NCI-H2171 (cell line): ENCODE data around the gene CELSR1.

Source experiments
- DNase-seq: peaks from one replicate; lab custom pipeline; 2025; lab: John Stamatoyannopoulos, UW

CELSR1 gene

GRCh38 chr22:46537225-46537945, at the start of gene CELSR1:
Gene CELSR1 (minus strand): TSS chr22:46537620. CDS start chr22:46537170, 450 bp downstream.
- DNase-seq = peak; percentile 36

GRCh38 chr22:46587061-46587460, 49.6 kb upstream of the CELSR1 start:
- DNase-seq = no peak

GRCh38 chr22:46586531-46587011, 49.2 kb upstream of the CELSR1 start:
- DNase-seq = no peak

- no peak for DNase-seq
These were observed 48.7 kb upstream of the CELSR1 start for GRCh38 chr22:46586123-46586519.

GRCh38 chr22:46585340-46586122, 48.1 kb upstream of the CELSR1 start:
- DNase-seq = no peak

GRCh38 chr22:46584081-46584921, 46.9 kb upstream of the CELSR1 start:
- DNase-seq = no peak

- no peak for DNase-seq
These were observed 46.2 kb upstream of the CELSR1 start for GRCh38 chr22:46583571-46583970.

GRCh38 chr22:46582281-46582933, 45.0 kb upstream of the CELSR1 start:
- DNase-seq = no peak

GRCh38 chr22:46581538-46582244, 44.3 kb upstream of the CELSR1 start:
- no peak for DNase-seq

- no peak for DNase-seq
These were observed 43.6 kb upstream of the CELSR1 start for GRCh38 chr22:46580940-46581537.

- DNase-seq = no peak
These were observed 42.5 kb upstream of the CELSR1 start for GRCh38 chr22:46579751-46580449.

- DNase-seq = no peak
These were observed 41.6 kb upstream of the CELSR1 start for GRCh38 chr22:46578824-46579561.

GRCh38 chr22:46578251-46578823, 40.9 kb upstream of the CELSR1 start:
- DNase-seq = no peak

- DNase-seq = no peak
These were observed 40.2 kb upstream of the CELSR1 start for GRCh38 chr22:46577368-46578249.

GRCh38 chr22:46576556-46577367, 39.3 kb upstream of the CELSR1 start:
- DNase-seq = peak; percentile 74

- DNase-seq = no peak
These were observed 38.6 kb upstream of the CELSR1 start for GRCh38 chr22:46575911-46576555.
